ENCODE data around the gene MYL11.
A peak's percentile ranks its signal among the peaks of the same experiment; 100 is the strongest.

Gene MYL11

DNA sequence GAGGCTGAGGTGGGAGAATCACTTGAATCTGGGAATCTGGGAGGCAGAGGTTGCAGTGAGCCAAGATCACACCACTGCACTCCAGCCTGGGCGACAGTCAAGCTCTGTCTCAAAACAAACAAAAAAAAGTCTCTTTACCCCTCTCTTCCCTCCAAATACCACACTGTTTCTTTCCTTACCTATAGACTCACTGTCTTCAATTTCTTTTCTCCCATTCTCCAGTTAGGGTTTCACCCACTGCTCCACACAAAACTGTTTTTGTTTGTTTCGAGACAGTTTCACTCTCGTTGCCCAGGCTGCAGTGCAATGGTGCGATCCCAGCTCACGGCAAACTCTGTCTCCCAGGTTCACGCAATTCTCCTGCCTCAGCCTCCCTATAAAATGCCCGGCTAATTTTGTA is 13.4 kb upstream of the MYL11 start:
- H3K4me1 ChIP-seq (ENCODE audit: control insufficient read depth, insufficient read depth, low read length, unreplicated experiment), result peaks cover 16% of the 10 kb centered on the region
- no peaks in the 10 kb centered on the region for H3K36me3 ChIP-seq (ENCODE audit: insufficient read depth, low read length)
- peaks cover 38% of the 10 kb centered on the region for H3K79me2 ChIP-seq (ENCODE audit: control insufficient read depth, insufficient read depth, low read length, unreplicated experiment)
- no peaks in the 10 kb centered on the region for H3K27me3 ChIP-seq (ENCODE audit: insufficient read depth, low read length)
- H3K4me3 ChIP-seq (ENCODE audit: low read depth, low read length), result no peak overlapping the region
- no peak overlapping the region for H3K27ac ChIP-seq (ENCODE audit: low read depth, low read length)
- H2AFZ ChIP-seq (ENCODE audit: low read length, unreplicated experiment), result no peak overlapping the region

GRCh38 chr16:30365200-30365599 is 9.4 kb upstream of the MYL11 start:
- H3K79me2 ChIP-seq (ENCODE audit: control insufficient read depth, insufficient read depth, low read length, unreplicated experiment), result peaks cover 70% of the 10 kb centered on the region
- H3K4me1 ChIP-seq (ENCODE audit: control insufficient read depth, insufficient read depth, low read length, unreplicated experiment), result peaks cover 14% of the 10 kb centered on the region
- no peak overlapping the region for H2AFZ ChIP-seq (ENCODE audit: low read length, unreplicated experiment)
- H3K27me3 ChIP-seq (ENCODE audit: insufficient read depth, low read length), result no peaks in the 10 kb centered on the region
- no peak overlapping the region for H3K27ac ChIP-seq (ENCODE audit: low read depth, low read length)
- peaks cover 3% of the 10 kb centered on the region; the same call in 1 of the 2 replicates for H3K36me3 ChIP-seq (ENCODE audit: insufficient read depth, low read length)
- H3K4me3 ChIP-seq (ENCODE audit: low read depth, low read length), result no peak overlapping the region

GRCh38 chr16:30366511-30366910 is 8.1 kb upstream of the MYL11 start:
- peaks cover 14% of the 10 kb centered on the region for H3K4me1 ChIP-seq (ENCODE audit: control insufficient read depth, insufficient read depth, low read length, unreplicated experiment)
- no peak overlapping the region for H2AFZ ChIP-seq (ENCODE audit: low read length, unreplicated experiment)
- H3K79me2 ChIP-seq (ENCODE audit: control insufficient read depth, insufficient read depth, low read length, unreplicated experiment), result peaks cover 66% of the 10 kb centered on the region
- H3K27me3 ChIP-seq (ENCODE audit: insufficient read depth, low read length), result no peaks in the 10 kb centered on the region
- peaks cover 3% of the 10 kb centered on the region; the same call in 1 of the 2 replicates for H3K36me3 ChIP-seq (ENCODE audit: insufficient read depth, low read length)
- H3K4me3 ChIP-seq (ENCODE audit: low read depth, low read length), result no peak overlapping the region; the same call in 1 of the 2 replicates
- H3K27ac ChIP-seq (ENCODE audit: low read depth, low read length), result no peak overlapping the region

DNA sequence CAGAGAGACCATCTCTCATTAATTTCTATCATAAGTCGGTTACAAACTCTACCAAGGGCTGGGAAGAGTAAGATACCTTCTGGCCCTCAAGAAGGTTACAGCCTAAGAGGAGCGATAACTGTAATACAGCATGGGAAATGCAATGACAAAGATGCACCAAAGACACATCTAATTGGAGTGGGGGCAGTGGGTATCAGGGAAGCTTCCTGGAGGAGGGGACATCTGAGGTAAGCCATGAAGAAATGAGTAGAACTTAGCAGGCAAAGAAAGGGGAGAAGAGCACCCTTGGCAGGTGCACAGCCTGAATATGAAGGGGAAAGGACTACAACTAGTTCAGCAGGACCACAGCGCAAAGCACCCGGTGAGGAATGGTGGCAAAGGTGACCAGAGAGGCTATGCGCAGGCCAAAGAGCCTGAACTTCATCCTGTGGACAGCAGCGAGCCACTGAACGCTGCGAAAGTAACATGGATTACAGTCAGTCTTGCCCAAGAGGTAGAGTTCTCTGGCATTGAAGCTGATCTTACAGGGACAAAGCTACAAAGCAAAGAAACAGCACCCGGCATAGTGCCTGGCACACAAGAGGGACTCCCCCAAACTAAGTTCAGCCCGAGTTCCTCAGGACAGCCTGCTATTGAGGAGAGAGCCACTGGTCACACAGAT is 7.1 kb upstream of the MYL11 start:
- Histone ChIP-seq H3K27ac (ENCODE audit: low read depth, low read length) (peak overlapping the region; percentile 56; the same call in 1 of the 2 replicates), H3K36me3 (ENCODE audit: insufficient read depth, low read length) (peaks cover 3% of the 10 kb centered on the region; the same call in 1 of the 2 replicates), H3K79me2 (ENCODE audit: control insufficient read depth, insufficient read depth, low read length, unreplicated experiment) (peaks cover 62% of the 10 kb centered on the region), H3K4me3 (ENCODE audit: low read depth, low read length) (peak overlapping the region; percentile 96), H3K4me1 (ENCODE audit: control insufficient read depth, insufficient read depth, low read length, unreplicated experiment) (peaks cover 14% of the 10 kb centered on the region), H2AFZ (ENCODE audit: low read length, unreplicated experiment) (no peak overlapping the region), H3K27me3 (ENCODE audit: insufficient read depth, low read length) (no peaks in the 10 kb centered on the region)

- peaks cover 14% of the 10 kb centered on the region for H3K4me1 ChIP-seq (ENCODE audit: control insufficient read depth, insufficient read depth, low read length, unreplicated experiment)
- H3K4me3 ChIP-seq (ENCODE audit: low read depth, low read length), result peak overlapping the region; percentile 96
- no peak overlapping the region for H2AFZ ChIP-seq (ENCODE audit: low read length, unreplicated experiment)
- peaks cover 3% of the 10 kb centered on the region; the same call in 1 of the 2 replicates for H3K36me3 ChIP-seq (ENCODE audit: insufficient read depth, low read length)
- peaks cover 57% of the 10 kb centered on the region for H3K79me2 ChIP-seq (ENCODE audit: control insufficient read depth, insufficient read depth, low read length, unreplicated experiment)
- peak overlapping the region; percentile 56 for H3K27ac ChIP-seq (ENCODE audit: low read depth, low read length)
- H3K27me3 ChIP-seq (ENCODE audit: insufficient read depth, low read length), result no peaks in the 10 kb centered on the region
Measured at GRCh38 chr16:30368122-30368791, 6.3 kb upstream of the MYL11 start.

- Histone ChIP-seq H3K27ac (ENCODE audit: low read depth, low read length) (peak overlapping the region; percentile 56), H3K4me3 (ENCODE audit: low read depth, low read length) (peak overlapping the region; percentile 96), H3K4me1 (ENCODE audit: control insufficient read depth, insufficient read depth, low read length, unreplicated experiment) (peaks cover 14% of the 10 kb centered on the region), H3K27me3 (ENCODE audit: insufficient read depth, low read length) (no peaks in the 10 kb centered on the region), H3K79me2 (ENCODE audit: control insufficient read depth, insufficient read depth, low read length, unreplicated experiment) (peaks cover 56% of the 10 kb centered on the region), H2AFZ (ENCODE audit: low read length, unreplicated experiment) (no peak overlapping the region), H3K36me3 (ENCODE audit: insufficient read depth, low read length) (peaks cover 3% of the 10 kb centered on the region; the same call in 1 of the 2 replicates)
Measured at GRCh38 chr16:30368792-30369090, 5.9 kb upstream of the MYL11 start.

- Histone ChIP-seq H3K27me3 (ENCODE audit: insufficient read depth, low read length) (no peaks in the 10 kb centered on the region), H3K4me3 (ENCODE audit: low read depth, low read length) (peak overlapping the region; percentile 96), H3K79me2 (ENCODE audit: control insufficient read depth, insufficient read depth, low read length, unreplicated experiment) (peaks cover 53% of the 10 kb centered on the region), H3K27ac (ENCODE audit: low read depth, low read length) (peak overlapping the region; percentile 56), H3K4me1 (ENCODE audit: control insufficient read depth, insufficient read depth, low read length, unreplicated experiment) (peaks cover 14% of the 10 kb centered on the region), H2AFZ (ENCODE audit: low read length, unreplicated experiment) (no peak overlapping the region), H3K36me3 (ENCODE audit: insufficient read depth, low read length) (peaks cover 3% of the 10 kb centered on the region; the same call in 1 of the 2 replicates)
Measured at GRCh38 chr16:30369091-30369937, 5.3 kb upstream of the MYL11 start.

DNA sequence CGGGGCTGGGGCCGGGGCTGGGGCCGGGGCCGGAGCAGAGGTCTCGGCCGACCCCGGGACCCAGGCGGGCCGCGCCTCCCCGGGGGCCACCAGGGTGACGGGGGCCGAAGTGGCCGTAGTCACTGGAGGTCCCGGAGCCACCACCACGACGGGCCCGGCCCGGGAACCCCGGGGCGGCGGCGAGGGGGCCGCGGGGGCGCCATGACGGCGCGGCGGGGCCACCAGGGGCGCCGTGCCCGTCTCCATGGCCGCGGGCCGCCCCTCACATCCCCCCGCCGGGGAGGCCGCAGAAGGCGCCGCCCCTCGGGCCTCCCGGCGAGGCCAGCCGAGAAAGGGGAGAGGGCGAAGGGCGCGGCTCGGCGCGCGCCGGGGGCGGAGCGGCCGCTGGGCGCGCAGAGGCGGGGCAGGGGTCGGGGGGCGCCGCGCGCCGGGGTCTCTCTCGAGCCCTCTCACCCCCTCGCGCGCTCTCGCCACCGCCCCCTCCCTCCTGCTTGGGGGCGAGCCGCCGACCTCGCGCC is 4.6 kb upstream of the MYL11 start:
- Histone ChIP-seq H3K36me3 (ENCODE audit: insufficient read depth, low read length) (peaks cover 3% of the 10 kb centered on the region; the same call in 1 of the 2 replicates), H3K4me3 (ENCODE audit: low read depth, low read length) (peak overlapping the region; percentile 96), H3K27ac (ENCODE audit: low read depth, low read length) (peak overlapping the region; percentile 56; the same call in 1 of the 2 replicates), H2AFZ (ENCODE audit: low read length, unreplicated experiment) (no peak overlapping the region), H3K4me1 (ENCODE audit: control insufficient read depth, insufficient read depth, low read length, unreplicated experiment) (peaks cover 14% of the 10 kb centered on the region), H3K79me2 (ENCODE audit: control insufficient read depth, insufficient read depth, low read length, unreplicated experiment) (peaks cover 46% of the 10 kb centered on the region), H3K27me3 (ENCODE audit: insufficient read depth, low read length) (no peaks in the 10 kb centered on the region)

GRCh38 chr16:30370456-30371247 is 4.0 kb upstream of the MYL11 start, which contains the start of gene TBC1D10B:
Gene TBC1D10B, minus strand, starts transcription at chr16:30370494. Its CDS starts 311 bp downstream, at chr16:30370183.
- Histone ChIP-seq H3K27ac (ENCODE audit: low read depth, low read length) (peak within 1 kb of the TSS; percentile 56; the same call in 1 of the 2 replicates), H3K27me3 (ENCODE audit: insufficient read depth, low read length) (no peaks in the 10 kb centered on the region), H3K79me2 (ENCODE audit: control insufficient read depth, insufficient read depth, low read length, unreplicated experiment) (peaks cover 40% of the 10 kb centered on the region), H3K4me1 (ENCODE audit: control insufficient read depth, insufficient read depth, low read length, unreplicated experiment) (peaks cover 14% of the 10 kb centered on the region), H2AFZ (ENCODE audit: low read length, unreplicated experiment) (no peak within 1 kb of the TSS), H3K4me3 (ENCODE audit: low read depth, low read length) (peak within 1 kb of the TSS; percentile 96), H3K36me3 (ENCODE audit: insufficient read depth, low read length) (peaks cover 3% of the 10 kb centered on the region; the same call in 1 of the 2 replicates)

Data from ACC112 (cell line).